GM18951 (cell line): ENCODE measurements around the gene CENPP.

Experiments used
- POLR2A ChIP-seq: IDR thresholded peaks from 4 replicates; pipeline ENCODE4 v1.6.1; 2011; ENCODE audit warnings: mild to moderate bottlenecking; ENCODE audit not compliant: insufficient read length, insufficient read depth; ENCODE audit errors: extremely low read depth
- in situ Hi-C: fragments of 300-500 bp; cut with MboI; formaldehyde crosslinking; loops from one replicate; pipeline ENCODE4 v1.12.0; 2022; ENCODE audit warnings: low sequenced_read_pairs, mixed read lengths, inconsistent platforms; ENCODE audit not compliant: unreplicated experiment

CENPP gene

GRCh38 chr9:92463984-92464383, 138.2 kb downstream of the CENPP start:
- in situ Hi-C loops: no loop called here
- TF ChIP-seq POLR2A: no peak

GRCh38 chr9:92467041-92467440, 141.3 kb downstream of the CENPP start:
- in situ Hi-C loops: no loop called here
- no peak for TF ChIP-seq POLR2A

GRCh38 chr9:92467511-92467910, 141.8 kb downstream of the CENPP start:
- in situ Hi-C loops: no loop called here
- no peak for TF ChIP-seq POLR2A

- TF ChIP-seq POLR2A: no peak
- in situ Hi-C loops: no loop called here
Measured at GRCh38 chr9:92468206-92468605, 142.5 kb downstream of the CENPP start.

GRCh38 chr9:92474587-92474986, 148.8 kb downstream of the CENPP start:
- no peak for TF ChIP-seq POLR2A
- in situ Hi-C loops: no loop called here

GRCh38 chr9:92476962-92477361, 151.2 kb downstream of the CENPP start:
- in situ Hi-C loops: no loop called here
- no peak for TF ChIP-seq POLR2A

- in situ Hi-C loops: no loop called here
- TF ChIP-seq POLR2A: no peak
Measured at GRCh38 chr9:92478783-92479182, 153.0 kb downstream of the CENPP start.

- in situ Hi-C loops: no loop called here
- TF ChIP-seq POLR2A: no peak
Measured at GRCh38 chr9:92479346-92479745, 153.6 kb downstream of the CENPP start.

- in situ Hi-C loops: no loop called here
- TF ChIP-seq POLR2A: no peak
Measured at GRCh38 chr9:92480291-92480771, 154.6 kb downstream of the CENPP start.

- no peak for TF ChIP-seq POLR2A
- in situ Hi-C loops: no loop called here
Measured at GRCh38 chr9:92480986-92481633, 155.4 kb downstream of the CENPP start.

GRCh38 chr9:92482329-92482728, 156.6 kb downstream of the CENPP start, which contains the start of gene ASPN:
TSS of gene ASPN (minus strand) at chr9:92482506.
- TF ChIP-seq POLR2A: no peak
- in situ Hi-C loops: no loop called here

GRCh38 chr9:92482805-92483204, 157.1 kb downstream of the CENPP start:
- in situ Hi-C loops: no loop called here
- no peak for TF ChIP-seq POLR2A

GRCh38 chr9:92483627-92484545, 158.1 kb downstream of the CENPP start:
- TF ChIP-seq POLR2A: no peak
- in situ Hi-C loops: no loop called here

GRCh38 chr9:92484563-92484962, 158.8 kb downstream of the CENPP start:
- in situ Hi-C loops: no loop called here

More at GRCh38 chr9:92484563-92484962, 158.8 kb downstream of the CENPP start:
- no peak for TF ChIP-seq POLR2A
